Endothelial cell of umbilical vein (primary cell): Measurements from ENCODE around the gene GRAMD1B. TPM values are rescaled to one million over a fixed set of nuclear protein-coding genes. Genes with fewer than 3 reads are reported as not detected.

Source experiments
- BruUV-seq: library from RNA; stranded (reverse); fragments of 400-500 nt; replicated peaks from 2 replicates; lab custom pipeline; 2021; lab: Mats Ljungman, UMichigan
- CTCF ChIA-PET: fragments of 300-600, 350-600 bp; sonication (Branson Sonifier 250); formaldehyde crosslinking; loops from one replicate; lab custom pipeline; 2021; ENCODE audit warnings: antibody characterized with exemption, inconsistent platforms; lab: Charles Lee
- POLR2A ChIA-PET: fragments of 300-600, 350-600 bp; sonication (Branson Sonifier 250); formaldehyde crosslinking; loops from one replicate; lab custom pipeline; 2021; ENCODE audit warnings: antibody characterized with exemption, inconsistent platforms; lab: Charles Lee
- DNase-seq: peaks from one replicate; pipeline ENCODE4 v3.0.0-alpha.2; 2011; ENCODE audit warnings: low read depth, low spot score
- FAIRE-seq: peaks from 2 replicates; lab custom pipeline; 2011; peaks lifted over from hg19 to GRCh38; lab: Jason Lieb, UNC
- H2AFZ ChIP-seq: 2 replicates; pipeline ENCODE4 v1.6.0; 2012; ENCODE audit warnings: low read depth, low read length, control low read depth, inconsistent platforms
- H3K27ac ChIP-seq: 2 replicates; pipeline ENCODE4 v1.5.1; 2011; ENCODE audit warnings: low read depth, mild to moderate bottlenecking, control low read depth, low read length, moderate library complexity; ENCODE audit not compliant: insufficient read depth
- H3K27me3 ChIP-seq, 2 experiments: 2 replicates each; pipeline versions ENCODE4 v1.6.0 to v1.6.1; 2011; ENCODE audit warnings: low read length in 2 of 2, mixed read lengths in 1 of 2; ENCODE audit not compliant: control insufficient read depth in 2 of 2, insufficient read depth in 2 of 2
- H3K36me3 ChIP-seq, 2 experiments: 2 replicates in 1 of 2; 3 replicates in 1 of 2; pipeline ENCODE4 v1.5.1; 2011; ENCODE audit warnings: low read length in 2 of 2, mild to moderate bottlenecking in 1 of 2, moderate library complexity in 1 of 2; ENCODE audit not compliant: control insufficient read depth in 2 of 2, insufficient read depth in 2 of 2; ENCODE audit errors: extremely low read depth in 1 of 2
- H3K4me1 ChIP-seq: 3 replicates; pipeline ENCODE4 v1.5.1; 2011; ENCODE audit warnings: mild to moderate bottlenecking, low read length; ENCODE audit not compliant: control insufficient read depth, insufficient read depth; ENCODE audit errors: extremely low read depth
- H3K4me2 ChIP-seq: 2 replicates; pipeline ENCODE4 v1.6.1; 2011; ENCODE audit warnings: low read length, control low read depth, mixed read lengths; ENCODE audit not compliant: insufficient read depth
- H3K4me3 ChIP-seq, 3 experiments: fragments of 200-600 bp in 1 of 3; sonication (generic), shearing (Covaris generic) in 1 of 3; replicated peaks in 1 of 3; 2 replicates each; pipeline ENCODE4 v1.5.1; 2011 to 2016; ENCODE audit warnings: control low read depth in 3 of 3, low read length in 3 of 3, mild to moderate bottlenecking in 2 of 3, inconsistent platforms in 1 of 3, low read depth in 1 of 3, moderate library complexity in 1 of 3; ENCODE audit not compliant: insufficient read depth in 1 of 3
- H3K79me2 ChIP-seq: 2 replicates; pipeline ENCODE4 v1.6.0; 2012; ENCODE audit warnings: low read length, inconsistent platforms; ENCODE audit not compliant: control insufficient read depth, insufficient read depth
- H3K9ac ChIP-seq: replicated peaks from 2 replicates; pipeline ENCODE3; 2011; ENCODE audit warnings: low read length, control low read depth; ENCODE audit not compliant: insufficient read depth; ENCODE audit errors: extremely low read depth
- H3K9me1 ChIP-seq: replicated peaks from 3 replicates; pipeline ENCODE4 v1.6.0; 2011; ENCODE audit warnings: mild to moderate bottlenecking, low read length; ENCODE audit not compliant: control insufficient read depth, insufficient read depth; ENCODE audit errors: extremely low read depth
- H3K9me3 ChIP-seq: replicated peaks from 2 replicates; pipeline ENCODE4 v1.5.1; 2012; ENCODE audit warnings: low read length, inconsistent platforms; ENCODE audit not compliant: control insufficient read depth, insufficient read depth
- H4K20me1 ChIP-seq: replicated peaks from 2 replicates; pipeline ENCODE3; 2011; ENCODE audit warnings: mild to moderate bottlenecking, low read length; ENCODE audit not compliant: control insufficient read depth, insufficient read depth; ENCODE audit errors: extremely low read depth
- EZH2 ChIP-seq: IDR thresholded peaks from 2 replicates; pipeline ENCODE4 v1.6.1; 2012; ENCODE audit warnings: borderline replicate concordance, low read depth, mild to moderate bottlenecking, moderate library complexity, low read length, inconsistent platforms; ENCODE audit not compliant: severe bottlenecking
- FOS ChIP-seq: IDR thresholded peaks from 2 replicates; pipeline ENCODE4 v1.6.1; 2011; ENCODE audit warnings: mild to moderate bottlenecking, low read length, moderate library complexity, borderline replicate concordance; ENCODE audit not compliant: insufficient read depth
- GATA2 ChIP-seq: IDR thresholded peaks from 2 replicates; pipeline ENCODE4 v1.7.0; 2011; ENCODE audit warnings: low read depth, mild to moderate bottlenecking, moderate library complexity, mixed read lengths, low read length; ENCODE audit not compliant: insufficient read length, insufficient read depth
- JUN ChIP-seq: IDR thresholded peaks from 2 replicates; pipeline ENCODE4 v1.6.1; 2011; ENCODE audit warnings: borderline replicate concordance, low read depth; ENCODE audit not compliant: insufficient read length, insufficient read depth
- MYC ChIP-seq: IDR thresholded peaks from one replicate; pipeline ENCODE4 v1.6.1; 2011; ENCODE audit warnings: mild to moderate bottlenecking, low read depth, low read length
- POLR2A ChIP-seq: IDR thresholded peaks from 2 replicates; pipeline ENCODE4 v1.6.1; 2012; ENCODE audit warnings: low read depth, mild to moderate bottlenecking, control low read depth, low read length
- POLR2AphosphoS5 ChIP-seq: IDR thresholded peaks from 2 replicates; pipeline ENCODE4 v1.6.1; 2012; ENCODE audit warnings: low read depth, mild to moderate bottlenecking, control low read depth, low read length, moderate library complexity; ENCODE audit not compliant: insufficient read depth
- dilution Hi-C: fragments of 300-500 bp; cut with MboI; formaldehyde crosslinking; loops from one replicate; pipeline ENCODE4 v1.15.0; 2019; ENCODE audit warnings: low sequenced_read_pairs; ENCODE audit not compliant: extremely low pct_ligation_motif_present
- intact Hi-C: fragments of 100-400 bp; cut with micrococcal nuclease; formaldehyde crosslinking; loops from one replicate; pipeline ENCODE4 v1.10.0; 2022
- polyA plus RNA-seq, 4 experiments: library from polyadenylated mRNA; depleted of rRNA in 3 of 4; stranded (reverse) in 3 of 4; unstranded in 1 of 4; fragments of >200 nt; gene quantifications; 2 replicates each; pipeline versions ENCODE4 v1.2.1 to v1.2.3, GENCODE V29; 2011 to 2012; ENCODE audit warnings: missing spikeins in 1 of 4
- total RNA-seq: library from RNA; stranded (reverse); gene quantifications from 2 replicates; pipeline ENCODE4 v1.2.3, GENCODE V29; 2021
- TF ChIP-seq, protein P1 (sequence below), 2 donors: IDR thresholded peaks; 1 replicate in 1 of 2; 2 replicates in 1 of 2; pipeline ENCODE4 v1.5.1; 2011; ENCODE audit warnings: low read length in 2 of 2, mild to moderate bottlenecking in 2 of 2, moderate library complexity in 2 of 2, control low read depth in 1 of 2, inconsistent platforms in 1 of 2, low read depth in 1 of 2; ENCODE audit not compliant: insufficient read depth in 1 of 2; ENCODE audit errors: extremely low read depth in 1 of 2
- TF ChIP-seq, protein P2 (sequence below): IDR thresholded peaks from 2 replicates; pipeline ENCODE4 v1.6.1; 2011; ENCODE audit not compliant: insufficient read depth, insufficient read length

The GRAMD1B gene
- total and polyA plus RNA-seq, 2 donors (not counting 3 experiments of a cell fraction or from before 2014, with no cell fraction given), result 5.1 to 11.1 TPM

DNA sequence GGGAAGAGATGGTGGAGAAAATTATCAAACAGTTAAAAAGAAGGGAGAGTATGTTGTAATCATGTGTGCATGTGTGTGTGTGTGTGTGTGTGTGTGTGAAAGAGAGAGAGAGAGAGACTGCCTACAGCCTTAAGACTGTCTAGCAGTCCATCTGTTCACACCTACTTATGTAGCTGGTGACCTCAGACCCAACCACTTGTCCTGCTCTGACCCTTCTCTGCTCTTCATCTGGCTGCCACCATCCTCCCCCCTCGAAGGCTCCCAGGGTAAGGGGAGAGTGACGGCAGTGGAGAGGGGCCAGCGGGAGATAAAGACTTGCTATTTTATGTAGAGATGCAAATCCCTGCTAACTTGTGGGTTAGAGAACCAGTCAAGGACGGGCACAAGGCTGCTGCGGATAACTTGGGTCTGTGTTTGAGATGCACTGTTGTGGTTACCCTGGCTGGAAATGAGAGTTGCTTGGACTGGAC is 24.9 kb upstream of the GRAMD1B start:
- H3K36me3 ChIP-seq, result no peaks in the 10 kb centered on the region
- H4K20me1 ChIP-seq, result no peaks in the 10 kb centered on the region
- no peaks in the 10 kb centered on the region for H3K9me1 ChIP-seq
- TF ChIP-seq POLR2A (no peak), MYC (no peak), EZH2 (no peak), POLR2AphosphoS5 (no peak), FOS (no peak), GATA2 (no peak), JUN (no peak)
- TF ChIP-seq, protein P1, sequence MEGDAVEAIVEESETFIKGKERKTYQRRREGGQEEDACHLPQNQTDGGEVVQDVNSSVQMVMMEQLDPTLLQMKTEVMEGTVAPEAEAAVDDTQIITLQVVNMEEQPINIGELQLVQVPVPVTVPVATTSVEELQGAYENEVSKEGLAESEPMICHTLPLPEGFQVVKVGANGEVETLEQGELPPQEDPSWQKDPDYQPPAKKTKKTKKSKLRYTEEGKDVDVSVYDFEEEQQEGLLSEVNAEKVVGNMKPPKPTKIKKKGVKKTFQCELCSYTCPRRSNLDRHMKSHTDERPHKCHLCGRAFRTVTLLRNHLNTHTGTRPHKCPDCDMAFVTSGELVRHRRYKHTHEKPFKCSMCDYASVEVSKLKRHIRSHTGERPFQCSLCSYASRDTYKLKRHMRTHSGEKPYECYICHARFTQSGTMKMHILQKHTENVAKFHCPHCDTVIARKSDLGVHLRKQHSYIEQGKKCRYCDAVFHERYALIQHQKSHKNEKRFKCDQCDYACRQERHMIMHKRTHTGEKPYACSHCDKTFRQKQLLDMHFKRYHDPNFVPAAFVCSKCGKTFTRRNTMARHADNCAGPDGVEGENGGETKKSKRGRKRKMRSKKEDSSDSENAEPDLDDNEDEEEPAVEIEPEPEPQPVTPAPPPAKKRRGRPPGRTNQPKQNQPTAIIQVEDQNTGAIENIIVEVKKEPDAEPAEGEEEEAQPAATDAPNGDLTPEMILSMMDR (IDR thresholded peaks at IDR 0.05; ENCODE audit: extremely low read depth in 1 of 2, insufficient read depth in 1 of 2, low read depth in 1 of 2, low read length in 2 of 2), result no peak
- TF ChIP-seq, protein P2, sequence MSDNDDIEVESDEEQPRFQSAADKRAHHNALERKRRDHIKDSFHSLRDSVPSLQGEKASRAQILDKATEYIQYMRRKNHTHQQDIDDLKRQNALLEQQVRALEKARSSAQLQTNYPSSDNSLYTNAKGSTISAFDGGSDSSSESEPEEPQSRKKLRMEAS, result no peak
- ChIA-PET CTCF (interaction anchor here (3.5 to 7.5 kb wide), 2 partner anchors 8 to 73 kb away, joined by 17 to 368 read pairs; no protein-coding TSS in a partner anchor), POLR2A (no interaction called here)
- FAIRE-seq, result no peak
- intact Hi-C loops, result no loop called here
- H3K79me2 ChIP-seq, result no peaks in the 10 kb centered on the region
- H3K27me3 ChIP-seq, result peaks cover 5 to 8% of the 10 kb centered on the region in 2 experiments
- no peak overlapping the region for H3K27ac ChIP-seq
- H3K4me1 ChIP-seq, result peaks cover 22% of the 10 kb centered on the region
- H3K9me3 ChIP-seq, result no peaks in the 10 kb centered on the region
- no peak overlapping the region for H3K4me2 ChIP-seq
- dilution Hi-C loops, result no loop called here
- H3K4me3 ChIP-seq, result no peak overlapping the region
- no peak overlapping the region for H3K9ac ChIP-seq
- DNase-seq, result no peak
- H2AFZ ChIP-seq, result no peak overlapping the region
- BruUV-seq, result no TSS peak
